ENCODE data around the gene KCNQ1.

The KCNQ1 gene

DNA sequence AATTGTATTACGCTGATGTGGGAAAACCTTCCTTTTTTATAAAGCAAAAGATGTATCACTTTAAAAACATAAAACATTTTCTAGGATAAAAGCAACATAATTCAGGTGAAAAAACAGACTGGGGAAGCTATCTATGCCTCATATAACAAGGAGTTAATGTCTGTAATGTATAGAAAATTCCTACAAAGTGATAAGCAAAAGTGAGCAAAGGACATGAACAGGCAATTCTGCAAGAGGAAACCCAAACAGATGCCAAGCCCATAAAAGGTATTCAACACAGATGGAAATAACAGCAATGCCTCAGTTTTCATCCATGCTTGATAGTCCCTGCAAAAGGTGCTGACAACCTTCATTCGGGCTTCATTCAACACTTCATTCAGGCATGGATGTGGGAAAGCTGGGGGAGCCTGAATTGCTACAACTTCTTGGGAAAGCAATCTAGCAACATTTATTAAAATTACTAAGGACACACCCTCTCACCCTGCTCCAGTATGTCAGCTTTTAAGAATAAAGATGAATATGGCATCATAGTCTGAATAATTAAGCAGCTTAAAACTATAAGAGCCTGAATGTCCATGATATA lies 215.6 kb downstream of the KCNQ1 start:
- no peak for DNase-seq

DNA sequence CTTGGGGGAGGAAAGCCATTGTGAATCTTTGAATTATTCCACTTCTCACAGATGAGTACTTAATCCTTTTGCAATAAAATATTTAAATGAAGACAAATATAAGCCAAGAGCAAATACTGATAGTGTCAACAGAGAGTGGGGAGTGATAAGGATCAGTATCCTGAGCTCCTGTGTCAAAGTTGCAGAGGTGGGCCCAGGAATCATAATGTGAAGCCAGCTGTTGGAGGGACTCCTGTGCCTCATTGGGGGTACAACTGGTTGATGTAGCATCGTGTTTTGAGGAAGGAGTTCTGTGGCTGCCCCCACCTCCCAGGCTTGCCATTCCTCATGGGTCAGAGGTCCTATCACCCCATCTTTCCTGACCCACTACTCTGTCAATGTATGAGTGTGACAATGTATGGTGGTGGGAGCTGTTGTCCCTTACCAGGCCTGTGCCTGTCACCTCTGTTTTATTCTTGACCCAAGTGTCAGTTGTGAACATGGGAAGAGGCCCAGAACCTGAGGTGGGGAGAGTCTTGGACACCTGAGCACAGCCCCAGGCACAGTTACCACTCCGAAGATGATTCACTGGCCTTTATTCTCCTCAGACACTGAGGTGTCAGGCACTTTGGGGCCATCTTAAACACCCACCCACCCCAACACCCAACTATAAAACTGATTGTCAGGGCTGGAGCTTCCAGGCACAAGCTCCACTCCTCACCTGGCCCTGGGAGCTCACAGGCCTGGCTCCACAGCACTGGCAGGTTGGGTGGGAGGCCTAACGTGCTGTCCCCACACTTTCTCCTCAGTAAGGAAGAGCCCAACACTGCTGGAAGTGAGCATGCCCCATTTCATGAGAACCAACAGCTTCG lies 216.6 kb downstream of the KCNQ1 start:
- DNase-seq, result no peak

DNA sequence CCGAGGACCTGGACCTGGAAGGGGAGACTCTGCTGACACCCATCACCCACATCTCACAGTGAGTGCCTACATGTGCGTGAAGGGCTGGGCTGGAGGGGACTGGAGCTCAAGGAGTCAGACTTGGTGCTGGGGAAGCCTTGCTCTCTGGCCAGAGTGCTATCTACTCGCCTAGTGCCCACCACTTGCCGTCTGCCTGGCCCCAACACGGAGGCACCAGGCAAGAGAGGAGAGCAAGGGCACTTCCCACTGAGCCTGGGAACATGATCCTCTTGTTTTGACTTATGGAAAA lies 217.2 kb downstream of the KCNQ1 start:
- no peak for DNase-seq

DNA sequence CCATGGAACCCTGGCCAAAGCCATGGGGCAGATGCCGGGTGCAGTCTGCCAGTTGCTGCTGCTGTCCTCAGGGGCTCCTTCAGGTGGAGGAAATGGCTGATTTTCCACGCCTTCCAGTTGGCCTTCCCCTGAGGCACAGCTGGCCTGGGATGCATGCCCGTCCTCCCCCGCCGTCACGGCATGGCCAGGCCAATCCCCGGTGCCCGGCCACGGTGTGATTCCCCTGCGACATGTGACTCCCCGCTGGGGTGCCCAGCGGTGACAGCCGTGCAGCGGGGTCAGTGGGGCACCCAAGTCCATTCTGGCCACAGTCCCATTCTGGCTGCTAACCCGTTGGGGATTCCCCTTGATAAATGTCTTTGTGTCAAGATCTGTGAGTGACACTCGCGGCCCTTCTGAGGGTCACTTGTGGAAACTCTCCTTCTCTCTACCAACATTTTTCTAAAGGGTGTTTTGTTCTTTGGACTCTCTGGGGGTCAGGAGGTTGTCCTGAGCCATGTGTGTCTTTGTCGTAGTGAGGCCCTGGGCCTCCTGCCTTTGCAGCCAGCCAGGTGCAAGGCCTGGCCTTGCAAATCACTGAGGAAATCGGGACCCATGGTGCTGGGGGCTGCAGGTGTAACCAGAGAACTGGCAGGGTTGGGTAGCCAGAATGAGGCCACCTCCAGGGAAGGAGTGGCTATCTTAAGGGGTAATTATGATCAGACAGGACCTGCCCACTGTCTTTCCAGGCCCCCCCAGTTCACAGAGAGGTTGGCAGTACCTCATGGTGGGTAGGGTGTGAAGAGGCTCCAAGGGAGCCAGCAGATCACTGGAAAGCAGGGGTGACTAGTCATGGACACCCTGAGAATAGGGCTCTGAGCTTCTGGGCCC lies 217.9 kb downstream of the KCNQ1 start:
- DNase-seq, result no peak

DNA sequence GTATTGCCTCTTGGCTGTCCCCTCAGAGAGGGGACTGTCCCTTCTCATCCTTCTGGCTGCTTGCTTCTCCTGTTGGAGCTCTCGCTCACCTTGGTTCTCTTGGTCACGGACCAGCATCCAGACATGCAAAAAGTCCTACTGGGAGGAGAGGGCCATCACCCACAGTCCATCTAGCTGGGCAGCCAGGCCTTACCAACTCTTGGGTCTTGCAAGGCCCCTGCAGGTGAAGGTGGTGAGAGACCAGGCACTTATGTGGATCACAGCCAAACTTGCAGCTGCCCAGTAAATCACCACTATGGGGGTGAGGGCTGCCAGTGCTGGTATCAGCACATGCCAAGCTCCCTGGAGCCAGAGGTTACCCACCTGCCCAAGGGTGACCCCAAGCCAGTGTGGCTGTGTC lies 218.7 kb downstream of the KCNQ1 start:
- no peak for DNase-seq

DNA sequence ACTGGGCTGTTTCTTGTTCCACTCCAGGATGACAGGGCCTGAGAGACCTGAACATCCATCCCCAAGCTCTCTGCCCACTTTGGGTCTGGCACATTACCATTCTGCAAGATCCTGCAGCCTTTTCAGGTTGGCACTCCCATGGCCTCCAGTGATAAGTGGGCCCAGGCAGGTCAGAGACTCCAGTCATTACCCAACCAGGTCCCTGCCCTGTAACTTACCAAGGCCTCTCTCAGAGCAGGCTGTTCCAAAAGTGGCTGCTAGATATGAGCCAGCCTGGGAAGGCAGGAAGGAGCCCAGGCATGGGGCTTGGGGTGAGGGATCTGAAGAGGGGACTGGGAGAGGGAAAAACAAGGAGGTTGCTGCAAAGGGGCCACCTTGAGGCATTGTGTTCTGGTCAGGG lies 219.1 kb downstream of the KCNQ1 start:
- DNase-seq, result no peak

DNA sequence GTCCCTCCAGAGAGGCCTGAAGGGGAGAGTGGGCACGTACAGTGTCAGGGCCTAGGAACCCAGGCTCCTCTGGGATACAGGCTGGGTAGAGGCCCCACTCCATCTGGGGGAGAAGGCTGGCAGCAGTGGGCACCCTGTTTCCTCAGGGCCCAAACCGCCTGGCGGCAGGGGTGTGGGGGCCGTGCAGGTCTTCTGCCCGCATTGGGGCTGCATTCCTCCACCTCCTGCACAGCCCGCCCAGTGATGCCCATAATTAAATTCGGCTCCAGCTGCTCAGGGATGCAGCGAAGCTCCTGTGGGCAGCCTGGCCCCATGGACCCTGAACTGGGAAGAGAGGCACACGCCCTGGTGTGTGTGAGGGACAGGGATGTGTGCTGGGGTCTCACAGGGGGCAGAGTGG lies 219.6 kb downstream of the KCNQ1 start:
- DNase-seq, result no peak

DNA sequence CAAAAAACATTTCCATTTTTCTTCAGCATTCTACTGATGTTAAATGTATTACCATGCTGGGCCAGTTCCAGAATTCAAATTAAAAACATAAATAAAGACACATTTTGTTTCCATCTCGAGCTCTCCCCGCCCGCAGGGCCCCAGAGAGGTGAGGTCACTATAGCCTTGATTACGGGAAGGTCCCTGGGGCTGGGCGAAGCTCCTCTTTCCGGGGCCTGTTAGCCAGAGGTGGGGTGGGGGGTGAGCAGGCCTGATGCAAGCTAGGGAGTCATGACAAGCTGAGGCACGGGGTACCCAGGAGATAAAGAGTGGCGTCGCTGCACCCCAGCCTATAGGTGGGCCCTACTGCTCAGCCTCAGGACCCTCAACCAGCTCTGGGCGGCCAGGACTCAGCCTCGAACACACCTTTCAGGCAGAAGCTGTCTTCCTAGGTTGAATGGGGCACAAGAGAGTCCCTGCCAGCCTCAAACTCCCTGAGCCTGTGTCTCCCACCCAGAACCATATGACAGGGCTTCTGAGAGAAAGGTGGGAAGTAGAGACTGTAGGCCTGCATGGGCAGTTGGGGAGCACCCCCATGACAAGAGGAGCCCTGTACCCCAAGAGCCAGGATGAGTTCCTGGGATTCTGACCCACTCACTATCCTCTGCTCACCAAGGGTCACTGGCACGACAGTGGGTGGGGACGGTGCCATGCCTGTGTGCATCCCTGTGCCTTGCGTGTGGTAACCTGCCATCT lies 220.2 kb downstream of the KCNQ1 start:
- no peak for DNase-seq

DNA sequence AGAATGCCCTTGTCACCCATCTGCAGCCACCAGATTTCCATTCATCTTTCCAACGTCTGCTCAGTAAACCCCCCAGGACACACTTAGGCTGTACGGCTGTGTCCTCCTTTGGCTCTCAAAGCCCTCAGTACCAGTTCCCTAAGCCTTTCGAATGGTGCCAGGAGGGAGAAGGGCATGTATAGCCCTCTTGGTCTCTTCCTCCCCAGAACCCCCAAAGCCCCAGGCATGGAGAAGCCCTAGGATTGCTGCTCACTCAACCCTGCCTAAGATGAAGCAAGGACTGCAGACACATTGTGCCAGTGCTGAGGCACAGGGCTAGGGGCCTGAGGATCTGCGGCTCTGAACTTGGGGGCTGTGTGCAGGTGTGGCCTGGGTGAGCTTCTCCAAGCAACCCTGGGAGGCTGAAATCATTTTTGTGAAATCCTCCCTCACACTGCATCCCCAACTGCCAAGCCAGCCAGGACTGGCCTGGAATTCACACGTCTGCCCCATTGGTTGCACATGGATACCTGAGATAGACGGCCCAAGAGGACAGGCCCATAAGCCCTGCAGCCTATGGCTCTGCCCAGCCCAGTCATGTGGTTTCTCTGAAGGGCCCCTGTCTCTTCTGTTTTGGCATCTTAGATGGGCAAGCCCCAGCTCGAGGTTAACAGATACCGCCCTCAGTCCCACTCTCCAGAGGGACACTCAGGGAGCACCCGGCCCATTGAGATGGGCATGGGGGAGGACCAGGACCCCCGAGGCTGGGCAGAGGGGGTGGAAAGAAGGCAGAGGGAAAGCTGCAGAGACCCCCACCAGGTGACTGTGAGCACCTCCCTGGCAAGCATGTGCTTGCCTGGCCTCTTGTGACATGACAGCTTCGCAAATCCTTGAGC lies 221.0 kb downstream of the KCNQ1 start:
- no peak for DNase-seq

DNA sequence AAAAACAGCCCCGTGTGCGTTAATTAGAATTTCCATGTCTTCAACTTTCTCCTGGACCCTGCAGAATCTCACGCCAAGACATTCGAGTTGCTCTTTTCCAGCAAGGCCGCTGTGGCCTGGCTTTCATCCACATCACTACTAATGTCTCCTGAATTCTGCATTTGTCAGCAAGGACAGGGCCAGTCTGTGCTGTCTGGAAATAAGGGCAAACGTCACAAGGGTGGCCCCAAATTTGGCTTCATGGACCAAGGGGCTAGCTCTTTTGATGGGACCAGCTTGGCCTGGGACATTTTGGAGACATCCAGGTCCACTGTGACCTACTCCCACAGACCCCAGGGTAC lies 221.6 kb downstream of the KCNQ1 start:
- DNase-seq, result no peak

DNA sequence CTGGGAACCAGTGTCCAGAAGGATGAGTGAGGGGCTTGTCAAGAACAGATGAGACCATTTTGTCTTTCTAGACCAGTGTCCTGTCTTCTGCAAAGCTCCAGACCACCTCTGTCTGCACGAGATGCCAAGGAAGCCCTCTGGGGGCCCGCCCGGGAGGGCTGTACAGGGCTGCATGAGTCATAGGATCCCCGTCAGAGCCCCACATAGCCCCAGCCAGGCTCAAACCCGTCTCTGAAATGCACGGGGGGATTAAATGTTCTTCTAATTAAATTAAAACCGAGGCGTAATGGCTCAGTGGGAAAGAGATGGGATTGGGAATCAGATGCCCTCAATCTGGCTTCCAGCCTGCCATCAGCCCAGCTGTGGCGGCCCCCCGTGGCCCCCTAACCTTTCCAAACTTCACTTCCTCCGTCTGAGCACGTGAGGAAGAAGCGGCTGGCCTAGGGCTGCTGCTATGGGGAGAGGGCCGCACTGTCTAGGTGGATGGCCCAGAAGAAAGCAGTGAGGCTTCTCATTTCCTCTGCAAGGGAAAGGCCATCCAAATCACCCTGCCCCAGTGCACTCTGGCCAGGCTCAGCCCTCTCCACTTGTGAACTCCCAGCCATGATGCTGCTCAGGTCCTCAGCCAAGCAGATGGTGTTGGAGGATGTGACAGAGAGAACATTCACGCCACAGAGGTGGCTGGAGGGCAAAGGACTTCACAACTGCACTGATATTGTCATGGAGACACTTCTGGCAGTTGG lies 222.2 kb downstream of the KCNQ1 start:
- DNase-seq, result no peak

DNA sequence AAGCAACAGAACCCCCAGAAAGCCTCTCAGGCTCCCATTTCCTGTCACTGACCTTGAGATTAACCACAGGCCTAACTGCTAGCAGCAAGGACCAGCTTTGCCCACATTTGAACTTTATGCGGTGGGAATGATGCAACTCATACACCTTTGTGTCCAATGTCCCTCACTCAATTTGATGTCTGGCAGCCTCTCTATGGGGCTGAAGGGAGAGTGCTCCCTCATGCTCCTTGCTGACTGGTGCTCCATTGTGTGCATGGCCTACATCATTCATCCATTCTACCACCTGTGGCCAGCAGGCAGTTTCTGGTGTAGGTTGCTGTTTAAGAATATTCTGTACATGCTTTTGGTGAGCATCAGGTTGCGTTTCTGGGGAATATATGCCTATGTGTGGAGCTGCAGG lies 223.1 kb downstream of the KCNQ1 start:
- DNase-seq, result no peak

DNA sequence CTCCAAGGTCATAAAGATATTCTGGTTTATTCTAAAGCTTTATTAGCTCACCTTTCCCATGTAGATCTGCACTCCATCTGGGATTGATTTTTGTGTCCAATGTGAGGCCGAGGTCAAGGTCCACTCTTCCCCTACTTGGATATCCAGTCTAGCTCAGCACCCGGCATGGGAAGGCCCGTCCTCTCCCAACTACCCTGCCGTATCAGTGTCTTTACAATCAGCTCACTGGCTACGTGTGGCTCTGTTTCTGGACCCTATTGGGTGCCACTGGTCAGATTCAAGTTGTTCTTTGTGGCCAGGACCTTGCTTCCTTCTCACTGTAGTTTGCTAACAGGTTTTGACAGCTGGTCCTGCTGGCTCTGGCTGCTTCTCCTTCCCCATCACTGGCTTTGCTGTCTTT lies 224.1 kb downstream of the KCNQ1 start:
- DNase-seq, result no peak

DNA sequence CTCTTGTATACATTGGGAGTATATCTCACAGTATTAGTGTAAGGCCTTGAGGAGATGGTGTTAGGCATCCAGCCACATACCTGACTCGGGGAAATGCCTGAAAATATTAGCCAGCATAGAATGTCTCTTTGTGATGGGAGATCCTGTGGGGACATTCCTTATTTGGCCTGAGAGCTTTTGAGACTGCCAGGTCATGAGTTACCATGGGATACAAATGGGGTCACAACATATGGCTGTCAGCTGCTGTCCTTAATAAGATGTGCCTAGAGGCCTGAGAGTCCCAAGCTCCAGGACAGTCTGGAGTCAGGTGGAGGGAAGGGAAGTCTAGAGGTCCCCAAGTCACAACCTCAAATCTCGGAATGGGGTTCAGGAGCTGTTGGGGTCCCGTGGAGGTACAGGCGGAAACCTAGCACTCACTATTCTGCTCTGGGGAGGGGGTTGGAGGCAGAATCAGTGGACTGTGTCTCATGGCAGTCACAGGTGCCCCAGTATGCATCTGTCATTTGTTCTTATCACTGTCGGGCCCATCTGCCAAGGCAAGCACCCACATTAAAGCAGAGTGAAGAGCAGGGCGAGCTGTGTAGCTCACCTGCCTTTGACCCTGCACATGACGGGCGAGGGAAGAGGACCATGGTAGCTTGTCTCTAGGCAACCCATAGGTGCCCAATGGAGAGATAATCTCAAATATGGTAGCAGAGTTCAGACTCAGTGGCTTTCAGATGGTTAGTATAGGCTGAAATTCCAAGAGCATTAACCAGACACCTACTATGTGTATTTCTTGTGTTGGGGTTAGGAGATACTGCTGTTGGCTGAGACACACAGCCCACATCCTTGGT lies 225.0 kb downstream of the KCNQ1 start:
- DNase-seq, result no peak

DNA sequence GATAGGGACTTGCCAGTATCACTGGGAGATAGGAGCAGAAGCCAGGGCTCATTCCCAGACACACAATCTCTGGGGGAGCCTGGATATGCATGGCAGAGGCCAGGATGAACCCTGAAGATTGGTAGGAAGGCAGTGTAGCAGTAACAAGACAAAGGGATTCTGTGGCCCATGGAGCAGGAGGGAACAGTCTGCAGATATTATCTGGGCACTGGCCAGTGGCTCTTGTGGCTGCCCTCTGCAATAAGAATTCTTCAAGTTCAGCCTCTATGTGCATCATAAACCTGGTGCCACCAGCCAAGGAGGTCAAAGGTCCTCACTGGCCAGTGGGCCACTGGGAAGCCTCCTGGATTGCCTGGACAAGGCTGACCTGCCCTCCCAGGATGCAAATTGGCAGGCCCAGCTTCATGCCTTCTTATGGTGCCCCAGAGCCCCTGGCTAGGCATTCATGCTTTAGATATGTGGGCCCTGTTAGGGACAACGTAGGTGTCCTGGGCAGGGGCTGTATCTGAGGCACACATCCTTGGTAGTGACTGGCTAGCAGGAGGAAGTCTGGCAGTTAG lies 225.8 kb downstream of the KCNQ1 start:
- no peak for DNase-seq

DNA sequence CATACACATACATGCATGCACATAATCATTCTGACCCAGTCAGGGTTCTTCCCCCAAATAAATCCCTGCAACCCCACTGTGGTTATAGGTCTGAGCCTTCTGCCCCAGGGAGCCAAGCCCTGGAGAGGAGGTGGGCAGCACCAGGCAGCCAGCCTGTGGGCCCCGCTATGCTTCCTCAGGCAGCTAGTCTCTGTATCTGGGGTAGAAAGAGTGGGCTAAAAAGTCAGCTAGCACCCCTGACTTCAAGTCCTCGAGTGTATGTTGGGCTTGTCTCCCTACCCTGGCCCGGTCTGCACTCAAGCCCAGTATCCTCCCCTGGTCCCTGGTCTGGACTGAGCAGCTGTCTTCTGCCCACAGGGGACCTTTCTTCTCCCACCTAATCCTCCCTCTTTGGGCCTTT lies 226.9 kb downstream of the KCNQ1 start:
- DNase-seq, result no peak

DNA sequence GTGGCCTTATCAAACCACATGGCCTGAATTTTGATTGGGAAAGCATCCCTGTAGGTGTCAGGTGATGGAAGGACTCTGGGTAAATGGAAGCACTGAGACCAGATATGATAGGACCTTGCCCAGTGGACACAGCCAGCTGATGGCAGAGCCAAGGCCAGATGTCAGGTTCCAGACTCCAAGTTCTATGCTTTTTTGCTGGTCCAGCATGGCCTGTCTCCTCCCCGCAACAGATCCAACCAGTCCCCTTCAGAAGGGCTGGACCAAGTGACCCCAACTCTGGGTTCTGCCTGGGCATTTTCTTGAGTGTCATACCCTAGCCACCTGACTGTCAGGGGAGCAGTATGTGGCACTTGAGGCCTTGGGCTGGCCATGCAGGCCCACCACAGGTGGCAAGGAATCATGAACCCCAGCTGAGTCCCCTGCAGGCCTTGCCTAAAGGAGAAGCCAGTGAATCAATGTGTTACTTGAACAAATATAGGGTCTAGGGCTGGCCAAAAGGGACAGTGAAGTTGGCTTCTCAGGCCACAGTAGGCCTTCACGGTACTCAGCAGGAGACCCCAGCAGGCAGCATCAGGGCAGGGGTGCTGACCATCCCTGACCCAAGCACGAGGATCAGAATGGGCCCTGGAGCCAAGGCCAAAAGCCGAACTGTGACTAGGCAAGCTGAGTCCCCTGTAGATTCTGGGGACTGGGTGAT lies 227.9 kb downstream of the KCNQ1 start:
- DNase-seq, result no peak

DNA sequence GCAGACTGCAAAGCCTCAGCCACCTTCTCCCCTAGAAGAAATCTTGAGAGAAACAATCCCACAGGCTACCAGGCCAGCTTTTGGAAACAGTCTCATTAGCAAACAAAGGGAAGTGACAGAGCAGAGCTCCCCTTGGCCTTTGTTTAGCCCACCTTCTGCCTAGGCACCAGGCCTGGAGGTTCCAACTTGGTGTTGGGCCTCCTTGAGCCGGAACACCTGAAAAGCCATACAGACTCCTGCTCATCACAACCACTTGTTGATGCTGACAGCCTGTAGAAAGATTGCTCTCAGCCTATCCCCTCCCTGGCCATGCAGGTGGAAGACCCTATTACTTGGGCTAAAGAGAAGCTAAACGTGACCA lies 228.4 kb downstream of the KCNQ1 start:
- DNase-seq, result no peak

DNA sequence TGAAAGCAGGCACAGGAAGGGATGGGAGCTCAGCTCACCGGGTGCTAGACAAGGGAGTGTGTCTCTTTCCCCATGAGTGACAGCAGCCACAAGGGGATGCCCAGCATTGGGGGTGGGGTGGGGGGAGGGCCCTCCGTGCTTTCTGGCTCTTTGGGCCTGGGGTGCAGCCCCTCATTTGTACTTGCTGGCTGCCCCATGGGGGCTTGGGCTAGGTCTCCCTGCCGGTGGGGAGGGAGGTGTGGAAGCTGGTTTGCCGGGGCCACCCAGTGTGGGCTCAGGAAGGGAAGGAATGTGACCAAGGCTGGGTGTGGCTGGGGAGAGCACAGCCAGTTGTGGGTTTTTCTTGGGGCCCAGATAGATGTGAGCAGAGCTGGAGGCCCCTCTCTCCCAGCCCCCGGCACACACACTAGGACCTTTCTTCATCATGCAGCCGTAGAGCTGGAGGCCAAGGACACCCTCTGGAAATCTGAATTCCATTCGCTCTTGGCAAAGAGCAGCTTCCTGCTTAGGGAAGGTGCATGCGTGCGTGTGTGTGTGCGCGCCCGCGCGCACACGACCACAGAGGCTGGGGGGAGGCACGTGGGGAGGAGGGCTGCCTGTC lies 229.2 kb downstream of the KCNQ1 start:
- DNase-seq, result no peak
